Stimulated activated naive CD4-positive, alpha-beta T cell (primary cell): ENCODE data around the gene PSMD14.

ENCODE experiments used
- DNase-seq, 6 experiments: peaks; one replicate each; lab custom pipeline; 2025; lab: John Stamatoyannopoulos, UW

PSMD14 gene

DNA sequence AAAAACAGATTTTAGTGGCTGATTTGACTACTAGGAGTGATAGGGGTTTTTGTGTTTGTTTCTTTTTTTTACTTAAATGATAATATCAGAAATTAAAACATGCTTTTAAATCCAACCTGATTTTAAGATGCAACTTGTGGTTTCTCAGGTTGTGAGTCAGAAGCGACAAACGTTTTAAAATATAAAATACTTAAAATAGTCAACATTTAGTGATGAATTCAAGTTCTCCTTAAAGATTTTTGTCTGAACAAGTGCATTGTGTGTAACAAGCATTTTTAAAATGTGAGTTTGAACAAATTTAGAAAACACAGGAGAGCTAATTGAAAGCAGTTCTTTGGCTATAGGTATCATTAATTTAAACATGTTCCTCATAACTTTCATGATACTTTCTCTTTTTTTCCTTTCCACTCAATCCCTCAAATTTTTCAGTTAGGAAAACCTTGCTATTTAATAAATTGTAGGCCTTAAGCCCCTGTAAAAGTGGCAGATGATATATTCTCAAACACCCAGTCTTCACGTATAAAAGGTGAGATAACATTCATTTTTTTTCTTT lies 111.5 kb downstream of the PSMD14 start:
- no peak for DNase-seq

DNA sequence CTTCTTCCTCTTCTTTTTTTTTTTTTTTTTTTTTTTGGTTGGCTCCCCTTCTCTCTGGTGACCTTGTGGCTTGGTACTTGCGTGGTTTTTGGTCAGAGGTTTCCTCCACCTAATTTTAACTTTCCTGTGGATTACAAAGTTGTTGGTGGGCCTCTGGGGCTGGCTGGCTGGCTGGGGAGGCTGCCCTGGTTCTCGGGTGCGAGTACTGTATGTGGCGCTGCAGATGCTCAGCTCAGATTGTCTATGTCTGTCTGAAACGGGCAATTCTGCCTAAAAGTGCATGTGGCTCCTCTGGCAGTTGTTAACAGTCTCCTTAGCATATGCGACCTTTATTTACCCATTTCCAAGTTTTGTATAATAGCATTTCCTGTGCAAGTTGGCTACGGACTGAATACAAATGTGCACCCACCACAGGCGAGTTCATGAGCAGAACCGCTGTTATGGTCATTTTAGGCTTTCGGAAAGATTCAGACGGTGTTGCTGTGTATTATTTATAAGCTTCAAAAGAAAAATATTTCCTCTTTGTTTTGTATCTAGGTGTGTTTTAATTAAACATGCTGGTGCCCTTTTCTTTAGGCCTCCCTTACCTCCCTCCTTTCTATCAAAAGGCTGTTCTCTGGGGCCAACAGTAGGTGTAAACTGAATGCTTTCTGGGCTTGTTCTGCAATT lies 112.3 kb downstream of the PSMD14 start:
- no peak for DNase-seq

DNA sequence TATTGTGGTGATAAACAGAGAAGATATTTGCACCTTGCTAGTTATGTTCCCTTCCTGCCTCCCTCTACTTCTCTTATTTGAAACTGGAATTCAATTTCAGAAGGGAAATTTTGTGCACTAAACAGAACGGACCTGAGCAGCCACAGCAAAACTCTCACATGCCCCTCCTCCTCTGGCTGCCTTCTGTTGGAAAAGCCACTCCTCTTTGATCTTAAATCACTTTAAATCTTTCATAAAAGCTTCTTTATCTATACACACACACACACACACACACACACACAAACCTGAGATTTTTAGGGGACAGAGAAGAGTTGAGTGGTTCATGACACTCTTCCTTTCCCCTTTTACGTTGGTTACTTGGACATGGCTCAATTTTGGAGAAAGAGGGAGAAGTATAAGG lies 113.5 kb downstream of the PSMD14 start:
- no peak for DNase-seq

DNA sequence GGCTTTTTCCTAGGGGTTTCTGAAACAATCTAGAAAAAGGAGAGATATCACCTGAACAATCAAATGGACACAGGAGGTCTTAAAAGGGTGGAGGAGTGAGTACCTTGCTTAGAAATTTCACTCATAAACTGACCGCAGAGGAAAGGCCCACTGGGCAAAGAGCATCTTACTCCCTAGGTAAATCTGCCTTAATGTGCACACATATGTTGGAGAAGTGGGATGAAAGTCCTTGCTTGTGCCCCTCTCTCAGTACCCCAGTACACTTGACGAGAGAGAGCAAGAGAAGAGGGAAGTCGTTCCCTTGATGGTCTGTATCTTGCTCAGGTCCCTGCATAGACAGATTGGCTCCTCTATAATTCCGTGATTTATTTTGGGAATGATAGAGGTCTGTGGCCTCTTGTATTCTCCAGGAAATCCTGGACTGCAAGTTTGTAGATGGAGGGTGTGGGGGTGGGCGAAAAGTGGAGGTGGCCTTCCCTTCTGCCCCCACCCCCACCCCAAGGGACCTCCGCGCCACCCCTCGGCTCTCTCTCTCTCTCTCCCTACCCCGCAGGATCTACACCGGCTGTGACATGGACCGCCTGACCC lies 114.7 kb downstream of the PSMD14 start:
- peak in 1 of 6 experiments; percentile 7 for DNase-seq

DNA sequence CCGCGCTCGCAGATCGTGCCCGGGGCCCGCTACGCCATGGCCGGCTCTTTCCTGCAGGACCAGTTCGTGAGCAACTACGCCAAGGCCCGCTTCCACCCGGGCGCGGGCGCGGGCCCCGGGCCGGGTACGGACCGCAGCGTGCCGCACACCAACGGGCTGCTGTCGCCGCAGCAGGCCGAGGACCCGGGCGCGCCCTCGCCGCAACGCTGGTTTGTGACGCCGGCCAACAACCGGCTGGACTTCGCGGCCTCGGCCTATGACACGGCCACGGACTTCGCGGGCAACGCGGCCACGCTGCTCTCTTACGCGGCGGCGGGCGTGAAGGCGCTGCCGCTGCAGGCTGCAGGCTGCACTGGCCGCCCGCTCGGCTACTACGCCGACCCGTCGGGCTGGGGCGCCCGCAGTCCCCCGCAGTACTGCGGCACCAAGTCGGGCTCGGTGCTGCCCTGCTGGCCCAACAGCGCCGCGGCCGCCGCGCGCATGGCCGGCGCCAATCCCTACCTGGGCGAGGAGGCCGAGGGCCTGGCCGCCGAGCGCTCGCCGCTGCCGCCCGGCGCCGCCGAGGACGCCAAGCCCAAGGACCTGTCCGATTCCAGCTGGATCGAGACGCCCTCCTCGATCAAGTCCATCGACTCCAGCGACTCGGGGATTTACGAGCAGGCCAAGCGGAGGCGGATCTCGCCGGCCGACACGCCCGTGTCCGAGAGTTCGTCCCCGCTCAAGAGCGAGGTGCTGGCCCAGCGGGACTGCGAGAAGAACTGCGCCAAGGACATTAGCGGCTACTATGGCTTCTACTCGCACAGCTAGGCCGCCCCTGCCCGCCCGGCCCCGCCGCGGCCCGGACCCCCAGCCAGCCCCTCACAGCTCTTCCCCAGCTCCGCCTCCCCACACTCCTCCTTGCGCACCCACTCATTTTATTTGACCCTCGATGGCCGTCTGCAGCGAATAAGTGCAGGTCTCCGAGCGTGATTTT lies 115.5 kb downstream of the PSMD14 start:
- peak in 1 of 6 experiments; percentile 30 for DNase-seq

DNA sequence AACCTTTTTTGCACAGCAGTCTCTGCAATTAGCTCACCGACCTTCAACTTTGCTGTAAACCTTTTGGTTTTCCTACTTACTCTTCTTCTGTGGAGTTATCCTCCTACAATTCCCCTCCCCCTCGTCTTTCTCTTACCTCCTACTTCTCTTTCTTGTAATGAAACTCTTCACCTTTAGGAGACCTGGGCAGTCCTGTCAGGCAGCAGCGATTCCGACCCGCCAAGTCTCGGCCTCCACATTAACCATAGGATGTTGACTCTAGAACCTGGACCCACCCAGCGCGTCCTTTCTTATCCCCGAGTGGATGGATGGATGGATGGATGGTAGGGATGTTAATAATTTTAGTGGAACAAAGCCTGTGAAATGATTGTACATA lies 116.2 kb downstream of the PSMD14 start:
- DNase-seq = peak in 1 of 6 experiments; percentile 19

DNA sequence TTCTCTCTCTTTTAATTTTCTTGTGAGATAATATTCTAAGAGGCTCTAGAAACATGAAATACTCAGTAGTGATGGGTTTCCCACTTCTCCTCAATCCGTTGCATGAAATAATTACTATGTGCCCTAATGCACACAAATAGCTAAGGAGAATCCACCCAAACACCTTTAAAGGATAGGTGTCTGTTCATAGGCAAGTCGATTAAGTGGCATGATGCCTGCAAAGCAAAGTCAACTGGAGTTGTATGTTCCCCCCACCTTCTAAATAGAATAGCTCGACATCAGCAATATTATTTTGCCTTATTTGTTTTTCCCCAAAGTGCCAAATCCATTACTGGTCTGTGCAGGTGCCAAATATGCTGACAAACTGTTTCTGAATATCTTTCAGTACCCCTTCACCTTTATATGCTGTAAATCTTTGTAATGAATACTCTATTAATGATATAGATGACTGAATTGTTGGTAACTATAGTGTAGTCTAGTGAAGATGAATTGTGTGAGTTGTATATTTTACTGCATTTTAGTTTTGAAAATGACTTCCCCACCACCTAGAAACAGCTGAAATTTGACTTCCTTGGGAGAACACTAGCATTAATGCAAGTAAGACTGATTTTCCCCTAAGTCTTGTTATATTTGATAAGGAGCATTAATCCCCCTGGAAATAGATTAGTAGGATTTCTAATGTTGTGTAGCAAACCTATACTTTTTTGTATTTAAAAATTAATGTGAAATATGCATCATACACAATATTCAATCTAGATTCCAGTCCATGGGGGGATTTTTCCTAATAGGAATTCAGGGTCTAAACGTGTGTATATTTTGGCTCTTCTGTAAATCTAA lies 116.9 kb downstream of the PSMD14 start:
- DNase-seq = peak in 1 of 6 experiments; percentile 5

DNA sequence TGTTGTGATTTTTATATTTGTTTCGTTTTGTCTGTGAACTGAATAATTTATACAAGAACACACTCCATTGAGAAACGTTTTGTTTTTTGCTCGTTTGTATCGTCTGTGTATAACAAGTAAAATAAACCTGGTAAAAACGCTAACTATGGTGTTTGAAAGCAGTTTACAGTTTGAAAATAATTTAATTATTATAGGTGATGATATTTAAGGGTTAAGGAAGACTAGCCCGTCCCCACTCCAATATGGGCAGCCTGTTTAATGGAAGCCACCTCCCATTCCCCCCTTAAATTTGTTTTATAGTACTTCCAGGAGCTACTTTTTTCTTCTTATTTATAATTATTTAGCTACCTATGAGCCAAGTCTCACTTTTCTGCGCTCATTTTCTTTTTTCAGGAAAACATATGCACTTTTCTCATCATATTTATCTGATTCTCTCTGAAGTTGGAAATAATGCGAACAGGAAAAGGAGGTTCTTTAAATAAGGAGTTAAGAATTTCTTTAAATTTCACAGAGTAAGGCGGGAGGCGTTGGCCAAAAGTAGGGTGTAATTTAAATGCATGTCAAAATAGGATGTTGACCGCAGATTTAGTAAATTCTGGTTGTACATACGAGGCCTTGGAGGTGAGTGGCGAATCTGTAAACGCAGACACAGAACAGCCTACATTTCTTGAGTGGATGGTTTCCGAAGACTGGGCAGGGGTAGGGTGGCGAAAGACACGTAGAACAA lies 117.7 kb downstream of the PSMD14 start:
- DNase-seq = no peak

DNA sequence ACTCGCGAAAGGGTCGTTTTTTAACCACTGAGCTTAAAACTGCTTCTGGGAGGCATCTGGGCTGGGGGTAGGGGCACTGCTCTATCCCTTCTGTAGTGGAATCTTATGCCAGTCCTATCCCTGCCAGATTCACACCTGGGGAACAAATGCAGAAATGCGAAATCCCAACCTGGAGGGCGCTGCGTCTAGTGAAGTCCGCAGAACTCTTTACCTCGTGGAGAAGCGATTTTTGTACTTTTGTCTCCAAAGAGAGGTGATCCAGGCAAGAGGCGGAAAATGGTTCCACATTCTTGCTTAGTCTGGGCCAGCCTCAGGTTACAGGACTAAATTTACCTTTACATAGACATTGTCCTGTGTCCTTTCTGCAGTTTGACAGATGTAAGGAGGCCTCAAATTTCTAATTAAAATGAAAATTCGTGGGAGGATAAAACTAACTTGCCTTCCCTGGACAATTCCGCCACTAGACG lies 118.3 kb downstream of the PSMD14 start:
- peak in 1 of 6 experiments; percentile 19 for DNase-seq

DNA sequence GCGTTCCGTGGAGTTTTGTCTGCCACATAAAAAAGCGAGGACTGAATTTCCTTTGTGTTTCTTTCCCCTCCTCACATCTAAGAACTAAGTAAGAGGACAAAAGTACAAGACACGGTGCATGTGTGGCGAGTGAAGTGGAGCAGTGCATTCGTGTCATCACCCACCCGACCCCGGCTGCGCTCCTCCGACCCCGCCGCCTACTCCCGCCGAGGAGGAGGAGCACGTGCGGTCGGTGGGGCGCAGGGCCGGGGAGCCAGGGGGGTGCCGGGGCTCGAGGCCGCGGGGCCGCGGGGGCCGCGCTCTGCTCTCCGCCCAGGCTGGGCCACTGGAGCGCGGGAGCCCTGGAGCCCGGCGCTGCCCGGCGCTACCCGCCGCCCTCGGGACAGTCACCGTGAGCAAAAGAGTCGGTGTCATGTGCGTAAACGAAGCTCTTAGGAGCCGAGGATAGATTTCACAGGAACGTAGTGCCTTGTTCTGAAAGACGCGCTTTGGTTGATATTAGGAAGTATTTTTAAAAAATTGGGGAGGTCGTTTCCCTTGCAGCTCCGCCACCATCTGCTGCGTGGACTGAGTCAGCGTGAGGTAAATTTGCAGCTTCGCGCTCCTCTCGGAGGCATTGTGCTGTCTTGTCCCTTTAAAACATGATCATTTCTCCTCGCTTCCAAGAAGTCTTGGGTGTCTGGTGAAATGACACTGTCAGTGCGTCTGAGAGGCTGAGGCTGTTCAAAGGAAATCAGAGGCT lies 118.9 kb downstream of the PSMD14 start:
- peak in 1 of 6 experiments; percentile 14 for DNase-seq

DNA sequence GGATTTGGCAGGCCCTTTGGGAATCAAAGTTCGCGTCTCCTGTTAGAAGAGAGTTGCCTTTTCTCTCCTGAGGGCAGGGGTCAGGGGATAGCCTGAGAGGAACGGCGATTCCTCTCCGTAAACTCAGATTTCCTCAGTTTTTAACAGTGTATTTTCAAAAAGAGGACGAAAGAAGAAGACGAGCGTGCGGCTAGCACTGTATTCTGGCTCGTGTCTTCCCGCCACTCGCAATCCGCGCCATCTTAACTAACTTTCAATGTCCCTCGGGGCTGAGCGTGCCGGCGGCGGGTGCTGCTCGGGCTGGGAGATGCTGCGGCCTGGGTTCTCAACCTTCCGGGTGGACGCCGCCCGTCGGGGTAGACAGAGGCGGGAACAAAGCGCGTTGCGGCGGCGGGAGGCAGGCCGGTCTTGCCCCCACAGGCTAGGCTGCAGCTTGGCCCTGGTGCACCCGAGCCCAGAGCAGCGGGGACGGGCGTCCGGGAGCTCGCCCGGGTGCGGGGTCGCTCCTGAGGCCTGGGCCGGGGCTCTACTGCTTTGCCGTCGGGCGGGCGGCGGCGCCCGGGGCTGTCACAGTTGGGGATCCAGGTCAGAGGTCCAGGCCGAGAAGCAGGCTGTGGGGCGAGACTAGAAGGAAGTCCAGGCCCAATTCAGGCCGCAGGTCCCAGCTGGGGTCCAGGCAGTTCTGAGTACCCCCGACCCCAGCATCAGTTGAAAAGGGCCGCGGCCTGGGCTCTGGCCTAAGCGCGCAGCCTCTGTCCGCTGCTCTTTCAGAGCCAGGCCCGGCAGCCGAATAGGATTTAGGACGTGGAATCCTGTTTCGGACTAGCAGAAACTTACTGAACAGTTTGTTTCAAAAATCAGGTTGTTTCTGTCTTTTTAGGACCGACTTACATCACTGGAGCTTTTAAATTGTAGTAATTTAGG lies 119.7 kb downstream of the PSMD14 start:
- DNase-seq = no peak

DNA sequence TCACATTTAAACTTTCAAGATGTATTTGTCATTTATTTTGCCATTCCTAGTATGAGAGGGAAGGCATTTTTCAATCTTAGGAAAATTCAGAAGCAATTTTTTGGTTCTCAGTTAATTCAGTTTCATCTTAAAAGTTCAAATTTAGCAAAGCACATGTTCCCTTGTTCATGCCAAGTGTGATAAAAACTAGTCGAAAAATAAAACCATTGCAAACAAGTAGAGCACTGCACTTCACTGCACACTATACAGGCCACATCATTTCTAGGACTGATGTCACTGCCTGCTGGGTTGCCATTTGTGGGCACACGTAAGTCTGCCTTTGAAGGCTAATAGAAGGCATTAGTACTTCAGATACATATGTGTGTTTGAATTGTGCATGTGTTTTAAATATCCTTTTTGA lies 122.2 kb downstream of the PSMD14 start:
- DNase-seq = no peak

DNA sequence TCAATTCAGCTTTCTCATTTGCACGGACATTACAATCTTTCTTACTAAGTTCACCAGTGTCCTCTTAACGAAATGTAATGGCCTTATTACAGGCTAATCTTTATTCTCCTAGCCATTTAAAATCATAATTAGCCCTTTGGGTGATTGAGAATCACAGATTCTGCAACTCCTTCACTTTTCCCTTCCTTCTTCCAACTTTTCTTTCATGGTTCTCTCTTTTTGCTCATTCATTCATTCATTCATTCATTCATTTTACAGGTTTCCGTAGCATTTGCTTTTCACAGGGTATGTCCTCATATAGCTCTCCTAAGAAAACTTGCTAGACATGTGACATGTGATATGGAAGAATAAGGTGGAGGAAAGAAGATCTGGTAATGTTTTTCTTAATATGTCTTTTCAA lies 123.9 kb downstream of the PSMD14 start:
- DNase-seq = no peak

DNA sequence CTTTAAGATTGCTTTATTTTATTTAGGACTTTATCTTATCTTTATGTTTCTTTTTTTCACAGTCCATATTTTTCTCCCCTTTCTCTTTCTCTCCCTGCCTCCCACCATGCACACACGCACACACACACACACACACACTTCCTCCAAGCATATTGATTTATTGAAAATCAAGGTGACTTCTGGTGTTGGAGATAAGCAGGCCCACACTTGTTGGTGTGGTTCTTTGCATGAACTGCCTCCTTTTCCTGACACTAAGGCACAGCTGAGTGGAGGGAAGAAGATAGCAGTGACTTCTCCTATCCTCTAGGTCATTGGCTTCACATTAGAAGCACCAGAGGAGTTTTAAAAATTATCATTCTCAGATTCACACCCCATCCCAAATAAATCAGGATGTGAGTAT lies 125.9 kb downstream of the PSMD14 start:
- DNase-seq = no peak

DNA sequence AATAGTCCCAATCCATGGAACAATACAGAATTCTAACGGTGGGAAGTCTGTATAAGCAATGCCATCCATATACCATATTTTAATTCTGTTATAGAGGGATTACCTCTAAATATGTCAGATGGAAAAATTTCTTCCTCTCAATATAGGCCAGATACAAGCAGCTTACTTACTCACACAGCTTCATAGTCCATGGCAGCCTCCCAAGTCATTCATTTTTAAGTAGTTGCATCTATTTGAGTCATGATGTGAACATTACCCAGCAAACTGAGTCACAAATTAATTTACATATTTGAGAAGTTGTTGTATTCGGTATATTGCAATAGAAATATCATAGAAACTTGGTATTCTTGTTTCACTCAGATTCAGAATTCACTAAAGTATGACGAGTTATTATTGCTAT lies 128.2 kb downstream of the PSMD14 start:
- no peak for DNase-seq

DNA sequence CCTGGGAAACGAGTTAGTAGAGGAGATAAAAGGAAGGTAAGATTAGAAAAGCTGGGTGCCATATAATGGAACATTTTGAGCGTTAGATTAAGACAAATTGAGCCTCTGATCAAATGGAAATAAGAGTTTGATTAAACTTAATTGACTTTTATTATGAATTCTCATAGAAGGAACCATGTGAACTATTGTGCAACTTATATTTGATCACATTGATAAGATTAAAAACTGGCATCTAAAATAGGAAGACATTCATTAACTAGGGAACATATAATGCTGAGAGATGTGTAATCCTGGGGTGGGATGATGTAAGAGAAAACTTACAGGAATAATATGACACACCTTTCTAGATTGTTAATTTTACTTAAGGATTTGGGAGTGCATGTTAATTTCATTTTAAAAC lies 130.4 kb downstream of the PSMD14 start:
- no peak for DNase-seq

DNA sequence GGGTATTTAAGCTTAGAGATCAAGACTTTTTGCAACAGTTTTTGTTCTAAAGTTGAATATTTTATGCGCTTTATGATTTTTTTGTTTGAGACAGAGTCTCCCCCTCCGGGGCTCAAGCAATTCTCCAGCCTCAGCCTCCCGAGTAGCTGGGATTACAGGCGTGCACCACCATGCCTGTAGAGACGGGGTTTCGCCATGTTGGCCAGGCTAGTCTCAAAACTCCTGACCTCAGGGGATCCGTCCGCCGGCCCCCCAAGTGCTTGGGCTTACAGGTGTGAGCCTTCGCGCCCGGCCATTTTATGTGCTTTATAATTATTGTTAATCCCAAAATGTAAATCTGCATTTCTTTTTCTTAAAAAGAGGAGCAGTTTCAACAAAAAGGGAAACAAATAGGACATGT lies 136.9 kb downstream of the PSMD14 start:
- no peak for DNase-seq

DNA sequence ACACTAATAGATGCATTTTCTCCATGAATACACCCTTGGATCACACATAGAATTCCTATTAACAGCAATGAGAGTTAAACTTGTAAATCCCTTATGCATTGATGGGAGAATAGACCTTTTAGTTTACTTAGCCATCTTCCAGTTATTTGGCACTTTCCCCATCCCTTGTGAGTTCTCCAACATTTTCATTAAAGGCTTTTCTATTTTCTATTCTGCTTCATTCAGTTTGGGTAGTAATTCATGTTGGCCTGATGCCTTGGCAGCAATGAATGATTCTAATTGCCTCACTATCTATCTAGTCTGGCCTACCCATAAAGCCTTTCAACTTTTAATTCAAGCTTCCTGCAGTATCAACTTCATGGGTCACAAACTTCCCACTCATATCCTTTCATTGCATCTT lies 140.2 kb downstream of the PSMD14 start:
- no peak for DNase-seq
